B cell (primary cell): ENCODE data around the gene NPHP4.

ENCODE experiments used
- EZH2 ChIP-seq: IDR thresholded peaks from 2 replicates; pipeline ENCODE4 v1.6.1; 2012; ENCODE audit warnings: borderline replicate concordance, low read depth, mild to moderate bottlenecking, moderate library complexity, low read length; ENCODE audit not compliant: insufficient read depth, poor library complexity, severe bottlenecking
- TF ChIP-seq, protein P1 (sequence below): fragments of 200-600 bp; IDR thresholded peaks from one replicate; pipeline ENCODE4 v1.8.0; 2022; ENCODE audit warnings: antibody characterized with exemption, mild to moderate bottlenecking

GRCh38 chr1:5839161-5839880 is 152.9 kb downstream of the NPHP4 start:
- TF ChIP-seq, protein P1, sequence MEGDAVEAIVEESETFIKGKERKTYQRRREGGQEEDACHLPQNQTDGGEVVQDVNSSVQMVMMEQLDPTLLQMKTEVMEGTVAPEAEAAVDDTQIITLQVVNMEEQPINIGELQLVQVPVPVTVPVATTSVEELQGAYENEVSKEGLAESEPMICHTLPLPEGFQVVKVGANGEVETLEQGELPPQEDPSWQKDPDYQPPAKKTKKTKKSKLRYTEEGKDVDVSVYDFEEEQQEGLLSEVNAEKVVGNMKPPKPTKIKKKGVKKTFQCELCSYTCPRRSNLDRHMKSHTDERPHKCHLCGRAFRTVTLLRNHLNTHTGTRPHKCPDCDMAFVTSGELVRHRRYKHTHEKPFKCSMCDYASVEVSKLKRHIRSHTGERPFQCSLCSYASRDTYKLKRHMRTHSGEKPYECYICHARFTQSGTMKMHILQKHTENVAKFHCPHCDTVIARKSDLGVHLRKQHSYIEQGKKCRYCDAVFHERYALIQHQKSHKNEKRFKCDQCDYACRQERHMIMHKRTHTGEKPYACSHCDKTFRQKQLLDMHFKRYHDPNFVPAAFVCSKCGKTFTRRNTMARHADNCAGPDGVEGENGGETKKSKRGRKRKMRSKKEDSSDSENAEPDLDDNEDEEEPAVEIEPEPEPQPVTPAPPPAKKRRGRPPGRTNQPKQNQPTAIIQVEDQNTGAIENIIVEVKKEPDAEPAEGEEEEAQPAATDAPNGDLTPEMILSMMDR: no peak
- no peak for TF ChIP-seq EZH2
